ENCODE measurements around the gene GZF1.

GZF1 gene

DNA sequence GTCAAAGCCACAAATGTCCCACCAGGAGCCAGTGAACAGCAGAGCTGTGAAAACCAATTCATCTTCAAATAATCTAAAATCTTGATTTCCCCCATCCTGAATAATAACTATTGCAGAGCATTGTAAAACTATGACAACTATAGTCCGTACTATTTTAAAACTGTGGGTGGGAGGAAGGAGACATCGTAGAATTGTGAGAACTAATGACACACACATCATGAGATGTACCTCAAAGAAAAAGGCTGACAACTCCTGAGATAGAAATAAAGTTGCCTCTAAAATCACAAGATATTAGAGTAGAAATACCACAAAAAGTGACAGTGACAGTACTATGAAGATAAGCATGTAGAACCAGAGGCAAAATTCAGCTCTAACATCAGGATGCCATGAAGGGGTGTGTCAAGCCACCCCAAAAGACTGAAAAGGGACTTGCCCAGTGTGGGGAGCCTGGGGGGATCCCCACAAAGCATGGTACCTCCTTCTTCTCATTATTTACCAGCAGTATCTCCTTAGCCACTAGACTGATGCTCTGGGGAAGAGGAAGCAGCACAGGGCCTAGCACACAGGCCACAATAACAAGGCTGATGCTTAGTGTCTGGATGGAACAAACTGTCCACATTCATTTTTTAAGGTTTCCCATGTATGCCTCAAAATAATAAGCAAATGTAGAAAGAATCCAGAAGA is 45.9 kb downstream of the GZF1 start:
- no peak for DNase-seq (ENCODE audit: low read depth in 2 of 2)

DNA sequence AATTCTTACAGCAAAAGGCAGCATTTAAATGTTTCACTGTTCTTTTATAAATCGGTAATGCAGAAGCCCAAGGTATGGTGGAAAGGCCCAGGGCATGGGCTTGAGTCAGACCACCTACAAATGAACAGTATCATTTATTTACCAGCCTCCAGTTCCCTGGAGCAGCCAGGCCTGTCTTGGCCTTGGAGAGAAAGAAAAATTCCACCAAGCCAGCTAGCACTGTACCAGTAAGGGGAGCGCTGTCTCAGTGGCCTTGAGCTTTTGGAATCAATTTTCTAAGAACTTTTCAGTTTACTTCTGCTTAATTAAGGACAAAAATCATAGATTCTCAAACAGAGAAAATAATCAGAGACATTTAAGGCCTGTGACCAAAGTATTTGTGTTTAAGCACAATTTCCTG is 47.0 kb downstream of the GZF1 start:
- no peak for DNase-seq (ENCODE audit: low read depth in 2 of 2)

- no peak for DNase-seq (ENCODE audit: low read depth in 2 of 2)
Observed at GRCh38 chr20:23409800-23410199, 47.8 kb downstream of the GZF1 start.

GRCh38 chr20:23410916-23411695 is 49.1 kb downstream of the GZF1 start:
- no peak for DNase-seq (ENCODE audit: low read depth in 2 of 2)

DNA sequence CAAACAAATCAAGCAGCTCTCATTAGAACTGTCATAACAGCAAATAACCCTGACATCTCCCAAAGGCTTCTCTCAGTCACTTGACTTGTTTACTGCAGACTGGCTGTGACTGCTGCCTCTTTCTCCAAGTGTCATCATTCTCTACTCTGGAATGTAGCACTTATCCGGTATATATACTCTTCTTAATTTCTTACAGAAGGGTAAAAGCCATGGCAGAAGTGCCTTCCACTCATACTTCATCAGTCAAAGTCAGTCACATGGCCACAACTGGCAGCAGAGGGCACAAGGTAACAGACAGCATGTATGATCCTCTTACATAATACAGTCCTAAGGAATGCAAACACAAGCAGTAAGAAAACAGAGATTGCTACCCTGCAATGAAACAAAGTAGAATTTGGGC is 50.0 kb downstream of the GZF1 start:
- DNase-seq (ENCODE audit: low read depth in 2 of 2), result no peak

- DNase-seq (ENCODE audit: low read depth in 2 of 2), result no peak
Observed at GRCh38 chr20:23413862-23414422, 52.0 kb downstream of the GZF1 start.

- DNase-seq (ENCODE audit: low read depth in 2 of 2), result no peak
Observed at GRCh38 chr20:23414526-23415188, 52.7 kb downstream of the GZF1 start.

DNA sequence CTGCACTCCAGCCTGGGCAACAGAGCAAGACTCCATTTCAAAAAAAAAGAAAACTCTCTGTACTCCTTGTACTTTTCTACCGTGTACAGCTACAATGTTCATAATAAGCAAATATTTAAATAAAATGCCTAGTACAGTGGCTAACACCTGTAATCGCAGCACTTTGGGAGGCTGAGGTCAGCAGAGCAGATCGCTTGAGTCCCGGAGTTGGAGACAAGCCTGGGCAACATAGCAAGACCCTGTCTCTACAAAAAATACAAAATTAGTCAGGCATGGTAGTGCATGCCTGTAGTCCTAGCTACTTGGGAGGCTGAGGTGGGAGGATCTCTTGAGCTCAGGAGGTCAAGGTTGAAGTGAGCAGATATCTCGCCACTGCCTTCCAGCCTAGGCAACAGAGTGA is 53.6 kb downstream of the GZF1 start:
- no peak for DNase-seq (ENCODE audit: low read depth in 2 of 2)

GRCh38 chr20:23415959-23416583 is 54.1 kb downstream of the GZF1 start:
- no peak for DNase-seq (ENCODE audit: low read depth in 2 of 2)

GRCh38 chr20:23417861-23418260 is 55.9 kb downstream of the GZF1 start:
- DNase-seq (ENCODE audit: low read depth in 2 of 2), result no peak

DNA sequence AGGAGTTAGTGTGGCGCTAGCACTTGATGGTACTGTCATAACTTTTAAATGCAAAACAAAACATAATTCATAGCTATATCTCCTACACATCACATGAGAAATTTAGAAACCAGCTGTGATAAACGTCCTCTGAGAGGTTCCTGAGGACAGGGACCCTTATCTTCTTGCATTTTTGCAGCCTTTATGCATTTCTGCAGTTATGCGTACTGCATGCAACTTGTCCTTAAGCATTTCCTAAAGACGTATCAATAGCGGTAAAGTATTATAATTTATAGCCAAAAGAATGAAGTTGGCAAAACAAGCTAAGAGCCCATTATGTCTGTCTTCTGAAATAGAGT is 57.6 kb downstream of the GZF1 start:
- no peak for DNase-seq (ENCODE audit: low read depth in 2 of 2)

GRCh38 chr20:23419995-23420901 is 58.3 kb downstream of the GZF1 start:
- peak; percentile 20 to 56 for DNase-seq (ENCODE audit: low read depth in 2 of 2)

GRCh38 chr20:23420943-23421931 is 59.3 kb downstream of the GZF1 start, which contains the start of gene NAPB:
Gene NAPB (minus strand): TSS chr20:23421488. CDS start chr20:23421402, 86 bp downstream.
- peak; percentile 84 to 92 for DNase-seq (ENCODE audit: low read depth in 2 of 2)
